Tracheal epithelial cell (primary cell): ENCODE data around the gene ACSL3. TPM values are rescaled to one million over a fixed set of nuclear protein-coding genes. Genes with fewer than 3 reads are reported as not detected.

Experiments used
- total RNA-seq: library from RNA; depleted of rRNA; stranded (reverse); fragments of >200 nt; gene quantifications from 2 replicates; pipeline ENCODE4 v1.2.1, GENCODE V29; 2014

Gene ACSL3
- 156 and 306 TPM in 2 replicates for total RNA-seq

DNA sequence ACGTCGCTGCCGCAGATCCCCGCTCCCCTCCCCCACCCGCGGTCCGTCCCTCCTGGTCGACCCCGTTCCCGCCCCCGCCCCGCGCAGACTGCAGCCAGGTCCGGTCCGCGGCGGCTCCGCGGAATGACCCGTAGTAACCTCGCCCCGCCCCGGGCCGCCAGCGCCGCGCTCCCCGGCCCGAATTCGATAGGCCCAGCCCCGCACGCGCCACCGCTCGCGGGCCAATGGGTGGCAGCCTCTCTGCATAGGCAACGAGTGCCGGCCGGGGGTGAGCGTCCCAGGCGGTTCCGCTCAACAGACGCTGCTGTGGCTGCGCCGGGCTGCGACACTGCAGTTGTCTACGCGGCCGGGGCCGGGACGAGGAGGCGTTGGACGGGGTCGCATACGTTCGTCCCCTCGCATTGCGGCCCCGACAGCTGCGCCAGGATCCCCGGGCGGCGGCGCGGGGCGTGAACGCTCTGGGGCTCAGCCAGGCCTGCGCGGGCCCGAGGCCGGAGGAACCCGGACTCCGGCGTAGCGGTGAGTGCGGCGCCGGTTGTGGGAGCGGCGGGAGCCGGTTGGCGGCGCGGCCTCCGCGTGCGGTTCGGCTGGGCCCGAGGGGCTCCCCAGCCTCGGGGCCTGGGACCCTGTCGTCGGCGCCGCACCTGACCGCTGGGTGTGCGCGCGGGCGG lies at the start of gene ACSL3:
Gene ACSL3, plus strand, starts transcription at position 297 of the 671 bp plus-strand sequence. CDS start 47,737 bp downstream, outside the sequence.

Other genes starting within 250 kb of the ACSL3 start
- 14.9 and 22.0 TPM in 2 replicates for gene FARSB, start 204.9 kb upstream of the ACSL3 start, total RNA-seq
- gene MOGAT1, start 189.4 kb upstream of the ACSL3 start, total RNA-seq: not detected in 2 replicates
- gene KCNE4, start 191.2 kb downstream of the ACSL3 start, total RNA-seq: under 0.01 and 0.21 TPM in 2 replicates